B cell (primary cell): ENCODE measurements around the gene PDE10A.

ENCODE experiments used
- EZH2 ChIP-seq: IDR thresholded peaks from 2 replicates; pipeline ENCODE4 v1.6.1; 2012; ENCODE audit warnings: borderline replicate concordance, low read depth, mild to moderate bottlenecking, moderate library complexity, low read length; ENCODE audit not compliant: insufficient read depth, poor library complexity, severe bottlenecking
- TF ChIP-seq, protein P1 (sequence below): fragments of 200-600 bp; IDR thresholded peaks from one replicate; pipeline ENCODE4 v1.8.0; 2022; ENCODE audit warnings: antibody characterized with exemption, mild to moderate bottlenecking

DNA sequence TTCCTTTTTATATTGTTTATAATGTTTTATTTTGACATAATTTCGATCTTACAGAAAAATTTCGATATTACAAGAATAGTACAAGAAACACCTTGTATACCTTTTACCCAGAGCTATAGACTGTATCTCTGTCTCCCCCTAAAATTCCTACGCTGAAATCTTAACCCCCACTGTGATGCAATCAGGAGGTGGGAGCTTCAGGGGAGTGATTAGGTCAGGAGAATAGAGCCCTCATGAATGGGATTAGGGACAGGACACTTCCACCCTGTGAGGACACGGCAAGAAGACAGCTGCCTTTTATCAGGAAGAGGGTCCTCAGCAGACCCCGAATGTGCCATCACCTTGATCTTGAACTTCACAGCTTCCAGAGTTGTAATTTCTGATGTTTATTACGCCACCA is 204.9 kb downstream of the PDE10A start:
- TF ChIP-seq, protein P1, sequence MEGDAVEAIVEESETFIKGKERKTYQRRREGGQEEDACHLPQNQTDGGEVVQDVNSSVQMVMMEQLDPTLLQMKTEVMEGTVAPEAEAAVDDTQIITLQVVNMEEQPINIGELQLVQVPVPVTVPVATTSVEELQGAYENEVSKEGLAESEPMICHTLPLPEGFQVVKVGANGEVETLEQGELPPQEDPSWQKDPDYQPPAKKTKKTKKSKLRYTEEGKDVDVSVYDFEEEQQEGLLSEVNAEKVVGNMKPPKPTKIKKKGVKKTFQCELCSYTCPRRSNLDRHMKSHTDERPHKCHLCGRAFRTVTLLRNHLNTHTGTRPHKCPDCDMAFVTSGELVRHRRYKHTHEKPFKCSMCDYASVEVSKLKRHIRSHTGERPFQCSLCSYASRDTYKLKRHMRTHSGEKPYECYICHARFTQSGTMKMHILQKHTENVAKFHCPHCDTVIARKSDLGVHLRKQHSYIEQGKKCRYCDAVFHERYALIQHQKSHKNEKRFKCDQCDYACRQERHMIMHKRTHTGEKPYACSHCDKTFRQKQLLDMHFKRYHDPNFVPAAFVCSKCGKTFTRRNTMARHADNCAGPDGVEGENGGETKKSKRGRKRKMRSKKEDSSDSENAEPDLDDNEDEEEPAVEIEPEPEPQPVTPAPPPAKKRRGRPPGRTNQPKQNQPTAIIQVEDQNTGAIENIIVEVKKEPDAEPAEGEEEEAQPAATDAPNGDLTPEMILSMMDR = no peak
- TF ChIP-seq EZH2 = no peak
